GM19025 (cell line): Measurements from ENCODE around the gene TYW1B.
"Not testable (repeated sequence)": the region's sequence is repeated elsewhere in the genome, so short reads cannot be mapped to it uniquely, and the experiment has no call there.

Experiments
- ATAC-seq: cut with Tn5 transposase; IDR thresholded peaks from one replicate; pipeline ENCODE4 v1.9.1; 2021; ENCODE audit warnings: mild to moderate bottlenecking, low read depth, moderate library complexity; ENCODE audit not compliant: unreplicated experiment

TYW1B gene

DNA sequence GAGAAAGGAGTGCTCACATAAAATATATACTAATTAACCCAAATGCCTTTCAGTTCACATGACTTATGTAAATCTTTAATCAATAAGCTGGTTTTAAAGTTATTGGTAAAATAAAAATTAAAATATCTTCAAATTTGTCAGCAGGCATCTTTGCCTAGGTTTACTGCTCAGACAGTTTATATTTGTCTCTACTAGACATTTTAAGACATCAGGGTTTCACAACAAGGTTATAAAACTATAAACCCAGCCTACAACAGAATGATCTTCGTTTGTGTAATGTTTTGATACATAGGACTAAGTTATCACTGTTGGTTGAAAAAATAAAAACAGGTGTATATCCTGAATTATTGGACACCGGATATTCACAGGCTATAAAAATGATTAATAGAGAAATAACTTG, 67.4 kb downstream of the TYW1B start:
- no peak for ATAC-seq

GRCh38 chr7:72754312-72754711, 73.7 kb downstream of the TYW1B start:
- no peak for ATAC-seq

GRCh38 chr7:72753781-72754180, 74.2 kb downstream of the TYW1B start:
- no peak for ATAC-seq

DNA sequence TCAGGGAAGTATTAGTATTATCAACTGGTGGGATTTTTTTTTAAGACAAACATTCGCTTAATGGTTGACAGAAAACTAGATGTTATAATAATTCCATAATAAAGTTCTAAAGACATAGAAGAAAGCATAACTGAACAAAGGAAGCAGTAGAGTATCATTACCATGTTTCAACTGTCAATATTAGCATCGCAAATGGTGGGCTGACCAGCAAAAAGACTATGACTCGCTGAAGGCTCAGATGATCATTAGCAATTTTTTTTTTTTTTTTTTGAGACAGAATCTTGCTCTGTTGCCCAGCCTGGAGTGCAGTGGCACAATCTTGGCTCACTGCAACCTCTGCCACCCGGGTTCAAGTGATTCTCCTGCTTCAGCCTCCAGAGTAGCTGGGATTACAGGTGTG, 74.8 kb downstream of the TYW1B start:
- ATAC-seq, result not testable (repeated sequence)

- no peak for ATAC-seq
Observed at GRCh38 chr7:72751978-72752377, 76.0 kb downstream of the TYW1B start.

GRCh38 chr7:72751378-72751777, 76.6 kb downstream of the TYW1B start:
- no peak for ATAC-seq

DNA sequence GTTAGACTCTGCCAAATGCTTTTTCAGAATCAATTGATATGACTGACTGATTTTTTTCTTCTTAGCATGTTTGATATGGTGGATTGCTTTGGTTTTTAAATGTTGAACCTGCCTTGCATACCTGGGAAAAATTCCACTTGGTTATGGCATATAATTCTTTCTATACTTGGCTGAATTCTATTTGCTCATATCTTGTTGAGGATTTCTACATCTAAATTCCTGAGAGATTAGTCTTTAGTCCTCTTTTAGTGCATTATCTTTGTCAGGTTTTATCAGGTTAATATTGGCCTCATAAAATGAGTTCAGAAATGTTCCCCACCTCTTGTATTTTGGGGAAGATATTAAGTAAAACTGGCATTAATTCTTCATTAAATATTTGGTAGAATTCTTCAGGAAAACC, 79.4 kb downstream of the TYW1B start:
- ATAC-seq, result not testable (repeated sequence)

GRCh38 chr7:72744244-72744926, 83.6 kb downstream of the TYW1B start:
- ATAC-seq, result not testable (repeated sequence)

DNA sequence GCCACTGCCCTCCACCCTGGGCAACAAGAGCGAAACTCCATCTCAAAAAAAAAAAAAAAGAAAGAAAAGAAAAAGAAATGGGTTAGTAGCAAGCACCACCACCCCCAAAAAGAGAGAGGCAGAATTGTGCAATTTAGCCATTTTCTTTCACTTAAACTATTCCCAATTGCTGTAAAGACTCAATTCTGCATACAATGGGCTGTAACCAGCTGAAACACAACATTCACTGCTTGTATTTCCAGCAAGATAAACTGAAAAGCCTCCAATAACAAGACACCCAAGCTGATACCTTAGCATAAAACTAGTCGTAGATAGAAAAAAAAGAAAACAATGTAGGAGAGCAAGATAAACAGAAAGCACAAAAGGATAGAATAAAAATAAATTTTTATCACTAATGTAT, 84.2 kb downstream of the TYW1B start:
- not testable (repeated sequence) for ATAC-seq

- ATAC-seq, result not testable (repeated sequence)
Observed at GRCh38 chr7:72739716-72740115, 88.3 kb downstream of the TYW1B start.

- ATAC-seq, result not testable (repeated sequence)
Observed at GRCh38 chr7:72735855-72736254, 92.1 kb downstream of the TYW1B start.

DNA sequence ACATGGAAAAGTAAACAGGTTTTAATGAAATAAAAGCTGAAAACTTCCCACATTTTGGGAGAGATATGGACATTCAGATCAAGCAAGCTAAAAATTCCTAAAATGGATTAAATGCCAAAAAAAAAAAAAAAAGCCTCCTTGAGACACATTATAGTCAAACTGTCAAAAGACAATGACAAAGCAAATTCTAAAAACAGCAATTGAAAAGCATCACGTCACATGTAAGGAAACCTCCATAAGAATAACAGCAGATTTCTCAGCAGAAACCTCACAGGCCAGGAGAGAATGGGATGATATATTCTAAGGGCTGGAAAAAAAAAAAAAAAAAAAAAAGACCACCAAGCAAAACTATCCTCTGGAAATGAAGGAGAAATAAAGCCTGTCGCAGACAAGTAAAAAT, 97.2 kb downstream of the TYW1B start:
- not testable (repeated sequence) for ATAC-seq

GRCh38 chr7:72730384-72730783, 97.6 kb downstream of the TYW1B start:
- not testable (repeated sequence) for ATAC-seq

DNA sequence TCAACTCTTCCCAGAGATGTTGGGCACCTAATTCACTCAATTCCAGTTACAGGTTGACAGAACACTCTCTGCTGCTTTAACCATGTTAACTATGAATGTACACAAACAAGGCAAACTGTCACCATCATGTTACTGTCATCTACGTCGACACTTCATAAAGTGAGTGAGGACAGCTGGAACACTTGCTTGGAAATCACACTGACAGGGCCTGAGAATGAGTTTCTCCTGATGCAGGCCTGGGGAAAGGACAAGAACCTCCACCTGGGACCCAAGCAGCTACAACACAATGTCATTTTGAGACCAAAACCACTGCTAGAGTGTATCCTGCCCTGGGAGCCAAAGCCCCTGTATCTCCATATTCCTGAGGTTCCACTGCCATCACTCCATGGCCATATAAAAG, 98.9 kb downstream of the TYW1B start:
- ATAC-seq, result not testable (repeated sequence)

DNA sequence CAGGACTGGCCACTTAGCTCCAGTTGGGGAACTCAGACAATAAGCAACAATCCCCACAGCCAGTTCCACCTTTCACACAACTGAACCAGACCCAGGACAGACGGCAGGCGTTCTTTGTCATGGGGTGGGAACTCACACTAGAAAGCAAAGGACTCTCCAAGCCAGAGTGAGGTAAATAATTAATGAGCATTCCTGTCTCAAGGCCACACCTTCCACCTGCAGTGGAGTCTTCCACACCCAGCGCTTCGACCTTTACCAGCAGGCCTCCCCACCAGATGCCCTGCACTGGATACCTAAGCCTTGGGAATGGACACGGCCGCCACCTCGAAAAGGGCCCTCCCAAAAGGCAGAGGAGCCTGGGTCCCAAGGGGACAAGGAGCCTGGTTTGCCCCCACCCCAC, 105.3 kb downstream of the TYW1B start:
- not testable (repeated sequence) for ATAC-seq

GRCh38 chr7:72720890-72721289, 107.1 kb downstream of the TYW1B start:
- not testable (repeated sequence) for ATAC-seq

DNA sequence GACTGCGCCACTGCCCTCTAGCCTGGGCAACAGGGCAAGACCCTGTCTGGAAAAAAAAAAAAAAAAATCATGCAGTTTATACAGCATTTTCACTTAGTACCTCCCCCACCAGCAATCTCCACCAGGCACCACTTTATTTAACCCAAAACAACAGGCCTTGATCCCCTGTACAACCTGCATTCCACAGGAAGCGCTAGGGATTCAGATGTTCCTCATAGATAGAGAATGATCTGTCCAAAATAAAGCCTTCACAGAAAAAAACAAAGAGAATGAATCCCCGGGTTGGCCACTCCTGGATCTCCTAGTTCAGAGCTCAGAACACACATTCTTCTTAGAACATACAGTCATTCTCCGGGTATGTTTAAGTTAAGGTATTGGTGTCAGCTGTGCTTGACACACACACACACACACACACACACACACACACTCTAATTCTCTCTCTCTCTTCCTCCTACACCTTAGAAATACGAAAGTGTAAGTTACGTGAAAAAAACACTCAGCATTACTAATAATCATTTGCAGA, 110.7 kb downstream of the TYW1B start:
- ATAC-seq, result not testable (repeated sequence)

DNA sequence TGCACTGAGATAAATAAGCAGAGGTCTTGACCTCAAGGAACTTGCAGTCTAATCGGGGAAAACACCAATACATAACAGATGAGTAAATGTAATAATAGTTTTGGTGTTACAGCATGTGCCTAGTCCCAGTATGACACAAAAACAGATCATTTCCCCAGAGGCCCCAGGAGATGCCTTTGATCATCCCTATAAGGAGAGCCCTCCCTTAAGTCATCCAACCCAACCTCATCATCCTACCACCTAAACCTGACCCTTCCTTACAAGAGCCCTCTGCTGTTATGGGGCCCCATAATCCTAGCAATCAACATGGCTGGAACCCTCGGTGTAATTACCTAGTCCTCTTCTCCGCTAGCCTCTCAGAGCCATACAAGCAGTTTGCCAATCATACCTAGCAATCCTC, 116.1 kb downstream of the TYW1B start:
- not testable (repeated sequence) for ATAC-seq

- no peak for ATAC-seq
Observed at GRCh38 chr7:72710983-72711382, 117.0 kb downstream of the TYW1B start.

DNA sequence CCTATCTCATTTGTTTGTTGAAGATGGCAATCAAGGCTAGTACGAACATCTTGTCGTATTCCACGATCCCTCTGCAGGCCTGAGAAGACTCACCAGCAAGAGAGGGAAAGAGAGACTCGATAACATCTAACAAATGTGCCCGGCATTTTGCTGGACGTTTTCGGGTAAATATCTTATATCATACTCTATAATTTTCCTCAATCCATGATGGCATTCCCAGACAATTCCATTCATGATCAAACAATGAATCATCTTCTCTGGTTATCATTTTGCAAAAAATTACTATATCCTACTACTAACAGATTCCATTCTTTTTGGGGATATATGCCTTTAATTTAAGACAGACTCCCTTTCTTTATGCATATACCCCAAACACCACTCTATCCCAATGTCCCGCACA, 118.1 kb downstream of the TYW1B start:
- ATAC-seq, result no peak

DNA sequence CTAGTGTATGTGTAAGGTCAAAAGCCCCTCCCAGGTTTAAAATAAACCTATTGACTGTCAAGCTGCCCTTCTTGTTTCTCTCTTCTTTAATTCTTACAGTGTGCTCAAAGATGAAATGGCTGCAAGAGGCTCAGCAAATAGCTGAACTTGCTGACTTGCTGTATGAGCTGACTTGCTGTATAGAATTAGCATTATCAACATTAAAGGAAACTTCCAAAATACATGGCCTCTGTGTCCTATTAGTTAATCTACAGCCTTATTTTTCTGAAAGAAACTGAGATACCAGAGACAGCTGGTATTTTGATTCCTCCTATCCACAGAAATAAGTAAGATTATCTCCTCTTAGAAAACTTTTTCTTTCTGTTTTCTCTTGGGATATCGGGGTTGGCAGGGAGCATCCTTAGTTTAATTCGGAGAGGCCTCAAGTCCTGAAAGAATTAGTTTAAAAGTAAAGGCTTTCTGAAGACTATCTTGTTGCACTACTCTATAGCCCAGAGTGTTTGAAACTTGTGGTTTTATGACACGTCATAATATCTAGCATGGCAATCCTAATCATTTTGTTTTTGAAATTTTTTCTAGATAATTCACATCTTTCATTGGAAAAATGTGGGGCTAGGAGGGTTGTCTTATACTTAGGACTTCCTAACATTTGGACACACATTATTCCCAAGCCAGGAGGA, 119.5 kb downstream of the TYW1B start:
- ATAC-seq, result not testable (repeated sequence)

GRCh38 chr7:72706521-72706920, 121.5 kb downstream of the TYW1B start:
- no peak for ATAC-seq
